ENCODE data around the gene ZDHHC3. TPM values are rescaled to one million over a fixed set of nuclear protein-coding genes. Genes with fewer than 3 reads are reported as not detected.

Gene ZDHHC3
- total and polyA plus RNA-seq, 7 experiments from 2014 or later = 33.7 to 54.0 (median 45.0) TPM

- intact Hi-C loops (cut with micrococcal nuclease) = no loop called here
These were observed 52.1 kb downstream of the ZDHHC3 start for GRCh38 chr3:44923632-44924456.

GRCh38 chr3:44920081-44920480 lies 55.9 kb downstream of the ZDHHC3 start:
- Mint-ChIP-seq H3K27ac (no peak overlapping the region), H3K9me3 (no peaks in the 10 kb centered on the region), H3K27me3 (no peaks in the 10 kb centered on the region), H3K36me3 (peaks cover 0 to 38% (median 6%) of the 10 kb centered on the region in 5 donors), H3K4me3 (no peak overlapping the region), H3K4me1 (no peaks in the 10 kb centered on the region)
- DNase-seq (no peak), ATAC-seq (no peak)
- Histone ChIP-seq H3K27me3 (ENCODE audit: control insufficient read depth in 2 of 2, insufficient read depth in 2 of 2, low read length in 2 of 2) (no peaks in the 10 kb centered on the region), H3K9me3 (ENCODE audit: control insufficient read depth in 2 of 3, low read length in 3 of 3) (no peaks in the 10 kb centered on the region), H3K4me3 (ENCODE audit: low read length) (no peak overlapping the region), H3K27ac (ENCODE audit: low read depth, low read length) (no peak overlapping the region), H3K36me3 (ENCODE audit: control insufficient read depth in 2 of 3, insufficient read depth in 3 of 3, low read length in 3 of 3) (peaks cover 0 to 33% (median 0%) of the 10 kb centered on the region in 3 experiments), H3K4me1 (ENCODE audit: control insufficient read depth in 2 of 2, insufficient read depth in 2 of 2, low read length in 2 of 2) (no peaks in the 10 kb centered on the region)
- CTCF ChIA-PET = interaction anchor here (0.6 kb wide), 1 partner anchor 557 kb away, joined by 3 read pairs; no protein-coding TSS in a partner anchor
- intact Hi-C loops (cut with micrococcal nuclease) = no loop called here
- POLR2A ChIA-PET = no interaction called here

More at GRCh38 chr3:44923632-44924456, 52.1 kb downstream of the ZDHHC3 start:
- ChIA-PET CTCF (interaction anchor here (0.6 kb wide), 1 partner anchor 393 kb away, joined by 6 read pairs; no protein-coding TSS in a partner anchor), POLR2A (no interaction called here)
- ATAC-seq = no peak
- Histone ChIP-seq H3K27me3 (ENCODE audit: control insufficient read depth in 2 of 2, insufficient read depth in 2 of 2, low read length in 2 of 2) (no peaks in the 10 kb centered on the region), H3K4me1 (ENCODE audit: control insufficient read depth in 2 of 2, insufficient read depth in 2 of 2, low read length in 2 of 2) (no peaks in the 10 kb centered on the region), H3K27ac (ENCODE audit: low read depth, low read length) (no peak overlapping the region), H3K36me3 (ENCODE audit: control insufficient read depth in 2 of 3, insufficient read depth in 3 of 3, low read length in 3 of 3) (peaks cover 0 to 60% (median 0%) of the 10 kb centered on the region in 3 experiments), H3K4me3 (ENCODE audit: low read length) (no peak overlapping the region), H3K9me3 (ENCODE audit: control insufficient read depth in 2 of 3, low read length in 3 of 3) (no peaks in the 10 kb centered on the region)
- H3K27ac Mint-ChIP-seq = peak overlapping the region in 2 of 9 donors; percentile 2 to 62
- no peaks in the 10 kb centered on the region for H3K9me3 Mint-ChIP-seq
- no peaks in the 10 kb centered on the region for H3K27me3 Mint-ChIP-seq
- H3K4me3 Mint-ChIP-seq = no peak overlapping the region
- H3K36me3 Mint-ChIP-seq = peaks cover 8 to 57% (median 21%) of the 10 kb centered on the region in 5 donors
- DNase-seq = no peak
- H3K4me1 Mint-ChIP-seq = no peaks in the 10 kb centered on the region

- no peak for DNase-seq
- H3K9me3 Mint-ChIP-seq = no peaks in the 10 kb centered on the region
- POLR2A ChIA-PET = no interaction called here
- peaks cover 0 to 34% (median 4%) of the 10 kb centered on the region in 5 donors for H3K36me3 Mint-ChIP-seq
- no peak overlapping the region for H3K4me3 Mint-ChIP-seq
- Histone ChIP-seq H3K36me3 (ENCODE audit: control insufficient read depth in 2 of 3, insufficient read depth in 3 of 3, low read length in 3 of 3) (peaks cover 0 to 25% (median 0%) of the 10 kb centered on the region in 3 experiments), H3K27ac (ENCODE audit: low read depth, low read length) (no peak overlapping the region), H3K4me1 (ENCODE audit: control insufficient read depth in 2 of 2, insufficient read depth in 2 of 2, low read length in 2 of 2) (no peaks in the 10 kb centered on the region), H3K4me3 (ENCODE audit: low read length) (no peak overlapping the region), H3K9me3 (ENCODE audit: control insufficient read depth in 2 of 3, low read length in 3 of 3) (no peaks in the 10 kb centered on the region), H3K27me3 (ENCODE audit: control insufficient read depth in 2 of 2, insufficient read depth in 2 of 2, low read length in 2 of 2) (no peaks in the 10 kb centered on the region)
- no peak overlapping the region for H3K27ac Mint-ChIP-seq
- CTCF ChIA-PET = no interaction called here
- intact Hi-C loops (cut with micrococcal nuclease) = no loop called here
- no peak for ATAC-seq
- no peaks in the 10 kb centered on the region for H3K27me3 Mint-ChIP-seq
- peaks cover 0 to 4% (median 0%) of the 10 kb centered on the region in 7 donors for H3K4me1 Mint-ChIP-seq
These were observed 57.4 kb downstream of the ZDHHC3 start for GRCh38 chr3:44918581-44918980.

- ATAC-seq = no peak
- peaks cover 0 to 34% (median 4%) of the 10 kb centered on the region in 5 donors for H3K36me3 Mint-ChIP-seq
- Histone ChIP-seq H3K27ac (ENCODE audit: low read depth, low read length) (no peak overlapping the region), H3K36me3 (ENCODE audit: control insufficient read depth in 2 of 3, insufficient read depth in 3 of 3, low read length in 3 of 3) (peaks cover 0 to 22% (median 0%) of the 10 kb centered on the region in 3 experiments), H3K27me3 (ENCODE audit: control insufficient read depth in 2 of 2, insufficient read depth in 2 of 2, low read length in 2 of 2) (no peaks in the 10 kb centered on the region), H3K4me3 (ENCODE audit: low read length) (no peak overlapping the region), H3K9me3 (ENCODE audit: control insufficient read depth in 2 of 3, low read length in 3 of 3) (no peaks in the 10 kb centered on the region), H3K4me1 (ENCODE audit: control insufficient read depth in 2 of 2, insufficient read depth in 2 of 2, low read length in 2 of 2) (no peaks in the 10 kb centered on the region)
- H3K27me3 Mint-ChIP-seq = no peaks in the 10 kb centered on the region
- no peak overlapping the region for H3K4me3 Mint-ChIP-seq
- H3K27ac Mint-ChIP-seq = no peak overlapping the region
- H3K9me3 Mint-ChIP-seq = no peaks in the 10 kb centered on the region
- peaks cover 0 to 4% (median 0%) of the 10 kb centered on the region in 7 donors for H3K4me1 Mint-ChIP-seq
- no peak for DNase-seq
- intact Hi-C loops (cut with micrococcal nuclease) = no loop called here
- CTCF ChIA-PET = no interaction called here
- POLR2A ChIA-PET = no interaction called here
These were observed 57.9 kb downstream of the ZDHHC3 start for GRCh38 chr3:44918087-44918486.

- Mint-ChIP-seq H3K36me3 (peaks cover 0 to 16% (median 4%) of the 10 kb centered on the region in 5 donors), H3K9me3 (peaks cover 0 to 9% (median under 1%) of the 10 kb centered on the region in 11 donors), H3K4me3 (no peak overlapping the region), H3K4me1 (peaks cover 0 to 4% (median 0%) of the 10 kb centered on the region in 7 donors), H3K27me3 (peaks cover 0 to 6% (median 5%) of the 10 kb centered on the region in 5 donors), H3K27ac (peak overlapping the region in 1 of 9 donors; percentile 59)
- Histone ChIP-seq H3K4me1 (ENCODE audit: control insufficient read depth in 2 of 2, insufficient read depth in 2 of 2, low read length in 2 of 2) (no peaks in the 10 kb centered on the region), H3K9me3 (ENCODE audit: control insufficient read depth in 2 of 3, low read length in 3 of 3) (no peaks in the 10 kb centered on the region), H3K4me3 (ENCODE audit: low read length) (no peak overlapping the region), H3K27ac (ENCODE audit: low read depth, low read length) (no peak overlapping the region), H3K27me3 (ENCODE audit: control insufficient read depth in 2 of 2, insufficient read depth in 2 of 2, low read length in 2 of 2) (no peaks in the 10 kb centered on the region), H3K36me3 (ENCODE audit: control insufficient read depth in 2 of 3, insufficient read depth in 3 of 3, low read length in 3 of 3) (peaks cover 0 to 10% (median 0%) of the 10 kb centered on the region in 3 experiments)
- intact Hi-C loops (cut with micrococcal nuclease) = no loop called here
- POLR2A ChIA-PET = no interaction called here
- DNase-seq (no peak), ATAC-seq (no peak)
- CTCF ChIA-PET = interaction anchor here (1.4 to 4.4 kb wide), 3 partner anchors 154 to 592 kb away, joined by 3 to 32 read pairs (median 8); partner anchors contain the start of genes KIAA1143 and KIF15
These were observed 60.1 kb downstream of the ZDHHC3 start for GRCh38 chr3:44915702-44916438.

- H3K27ac Mint-ChIP-seq = no peak overlapping the region
- POLR2A ChIA-PET = interaction anchor here (1.2 kb wide), 1 partner anchor 153 kb away, joined by 4 read pairs; the partner anchor contains the start of genes KIAA1143 and KIF15
- H3K36me3 Mint-ChIP-seq = peaks cover 0 to 8% (median 4%) of the 10 kb centered on the region in 5 donors
- CTCF ChIA-PET = interaction anchor here (1.4 to 4.4 kb wide), 3 partner anchors 153 to 591 kb away, joined by 3 to 32 read pairs (median 8); partner anchors contain the start of genes KIAA1143 and KIF15
- Histone ChIP-seq H3K27ac (ENCODE audit: low read depth, low read length) (no peak overlapping the region), H3K4me1 (ENCODE audit: control insufficient read depth in 2 of 2, insufficient read depth in 2 of 2, low read length in 2 of 2) (no peaks in the 10 kb centered on the region), H3K4me3 (ENCODE audit: low read length) (no peak overlapping the region), H3K27me3 (ENCODE audit: control insufficient read depth in 2 of 2, insufficient read depth in 2 of 2, low read length in 2 of 2) (no peaks in the 10 kb centered on the region), H3K9me3 (ENCODE audit: control insufficient read depth in 2 of 3, low read length in 3 of 3) (no peaks in the 10 kb centered on the region), H3K36me3 (ENCODE audit: control insufficient read depth in 2 of 3, insufficient read depth in 3 of 3, low read length in 3 of 3) (peaks cover 0 to 10% (median 0%) of the 10 kb centered on the region in 3 experiments)
- H3K9me3 Mint-ChIP-seq = peaks cover 0 to 17% (median 2%) of the 10 kb centered on the region in 11 donors
- H3K27me3 Mint-ChIP-seq = peaks cover 6 to 15% (median 9%) of the 10 kb centered on the region in 5 donors
- DNase-seq (no peak), ATAC-seq (no peak)
- peaks cover 0 to 4% (median 0%) of the 10 kb centered on the region in 7 donors for H3K4me1 Mint-ChIP-seq
- no peak overlapping the region for H3K4me3 Mint-ChIP-seq
- intact Hi-C loops (cut with micrococcal nuclease) = loop anchor here (1.0 to 5.0 kb wide), 5 partner anchors 154 to 1373 kb away; partner anchors contain the start of genes KIAA1143 (in 1 of the 2) and KIF15 (in 1 of the 2)
These were observed 61.0 kb downstream of the ZDHHC3 start for GRCh38 chr3:44914936-44915335.
